Fibroblast of skin of left biceps (primary cell): ENCODE data around the gene ZNF155.

Source experiments
- DNase-seq, 2 experiments: peaks; one replicate each; pipeline ENCODE4 v3.0.0-alpha.2; 2013; ENCODE audit warnings: low read depth in 2 of 2

The ZNF155 gene

DNA sequence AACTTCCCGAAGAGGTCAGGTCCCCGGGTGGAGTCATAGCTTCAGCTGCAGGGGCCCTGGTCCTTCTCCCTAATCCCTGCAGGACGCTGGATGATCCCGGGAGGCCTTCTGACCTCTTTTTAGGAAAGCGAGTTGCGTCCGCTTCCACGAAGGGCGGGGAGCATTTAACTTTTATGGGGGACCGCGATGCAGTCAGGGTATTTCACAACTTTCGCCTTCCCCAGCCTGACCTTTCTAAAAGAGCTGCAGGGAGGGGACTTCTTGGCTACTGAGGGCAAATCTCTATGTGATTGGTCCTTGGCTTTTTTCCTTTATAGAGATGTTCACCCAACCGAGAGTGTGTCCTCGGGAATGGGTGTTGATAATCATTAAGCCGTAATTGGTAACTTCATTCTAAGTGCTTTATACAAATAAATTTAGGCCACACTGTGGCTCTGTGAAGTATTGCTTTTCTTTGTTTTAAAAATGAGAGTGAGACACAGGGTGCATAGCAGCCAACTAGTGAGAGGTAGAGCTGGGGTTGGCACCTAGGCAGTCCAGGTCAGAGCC is 19.5 kb downstream of the ZNF155 start:
- no peak for DNase-seq

DNA sequence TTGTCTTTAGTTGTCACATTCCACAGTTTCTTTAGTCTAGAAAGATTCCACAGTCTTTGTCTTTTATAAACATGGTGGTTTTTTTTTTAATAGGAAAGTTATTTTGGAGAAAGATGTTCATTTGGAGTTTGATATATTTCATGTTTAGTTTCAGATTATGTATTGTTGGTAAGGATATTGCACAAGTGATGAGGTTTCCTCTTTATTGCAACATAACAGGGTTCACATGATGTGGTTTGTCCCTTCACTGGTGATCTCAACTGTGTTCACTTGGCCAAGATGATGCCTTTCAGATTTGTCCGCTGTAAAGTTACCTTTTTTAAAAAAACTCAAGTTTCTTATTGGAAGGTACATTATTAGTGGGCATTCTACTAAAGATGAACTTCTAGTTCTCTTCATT is 22.0 kb downstream of the ZNF155 start:
- no peak for DNase-seq

DNA sequence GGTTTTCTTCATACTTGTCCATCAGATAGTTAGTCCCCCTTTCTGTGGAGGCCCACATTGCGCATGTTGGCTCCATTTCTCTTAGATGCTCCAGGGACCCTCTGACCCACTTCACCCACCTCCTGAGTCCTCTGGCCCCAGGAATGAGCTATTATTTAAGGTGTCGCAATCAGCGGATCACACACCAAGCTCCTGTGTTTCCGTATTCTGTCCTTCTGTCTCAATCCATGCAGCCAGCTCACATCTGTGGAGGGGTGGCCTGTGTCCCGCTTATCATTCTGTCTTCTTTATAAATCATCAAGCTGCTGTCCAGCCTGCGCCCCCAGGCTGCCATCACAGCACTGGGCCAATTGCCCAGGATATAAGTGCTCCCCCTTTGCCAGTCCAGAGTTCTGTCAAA is 23.5 kb downstream of the ZNF155 start:
- DNase-seq, result no peak

DNA sequence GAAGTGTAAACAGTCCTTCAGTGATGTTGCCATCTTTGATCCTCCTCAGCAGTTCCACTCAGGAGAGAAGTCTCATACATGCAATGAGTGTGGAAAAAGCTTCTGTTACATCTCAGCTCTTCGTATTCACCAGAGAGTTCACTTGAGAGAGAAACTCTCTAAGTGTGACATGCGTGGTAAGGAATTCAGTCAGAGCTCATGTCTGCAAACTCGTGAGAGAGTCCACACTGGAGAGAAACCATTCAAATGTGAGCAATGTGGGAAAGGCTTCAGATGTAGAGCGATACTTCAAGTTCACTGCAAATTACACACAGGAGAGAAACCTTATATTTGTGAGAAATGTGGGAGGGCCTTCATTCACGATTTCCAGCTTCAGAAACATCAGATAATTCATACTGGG is 26.5 kb downstream of the ZNF155 start:
- no peak for DNase-seq

DNA sequence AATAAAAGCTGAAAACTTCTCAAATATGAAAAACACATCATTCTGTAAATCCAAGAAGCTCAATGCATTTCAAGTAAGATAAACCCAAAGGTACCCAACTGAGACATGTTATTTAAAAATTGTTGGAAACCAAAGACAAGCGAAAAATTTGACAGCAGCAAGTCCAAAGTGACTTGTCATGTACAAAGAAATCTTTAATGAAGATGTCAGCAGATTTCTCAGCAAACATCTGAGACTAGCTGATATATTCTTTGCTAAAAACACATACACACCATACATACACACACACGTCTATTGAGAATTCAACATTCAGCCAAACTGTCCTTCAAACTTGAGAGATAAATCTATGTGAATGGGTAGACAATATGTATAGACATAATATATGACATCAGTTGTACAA is 35.5 kb downstream of the ZNF155 start:
- DNase-seq, result no peak

DNA sequence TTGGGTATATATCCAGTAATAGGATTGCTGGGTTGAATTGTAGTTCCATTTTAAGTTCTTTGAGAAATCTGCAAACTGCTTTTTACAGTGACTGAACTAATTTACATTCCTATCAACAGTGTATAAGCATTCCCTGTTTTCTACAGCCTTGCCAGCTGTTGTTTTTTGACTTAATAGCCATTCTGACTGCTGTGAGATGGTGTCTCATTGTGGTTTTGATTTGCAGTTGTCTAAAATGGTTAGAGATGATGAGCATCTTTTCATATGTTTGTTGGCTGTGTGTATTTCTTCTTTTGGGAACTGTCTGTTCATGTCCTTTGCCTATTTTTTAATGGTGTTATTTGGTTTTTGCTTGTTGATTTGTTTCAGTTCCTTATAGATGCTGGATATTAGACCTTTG is 37.2 kb downstream of the ZNF155 start:
- DNase-seq, result no peak

DNA sequence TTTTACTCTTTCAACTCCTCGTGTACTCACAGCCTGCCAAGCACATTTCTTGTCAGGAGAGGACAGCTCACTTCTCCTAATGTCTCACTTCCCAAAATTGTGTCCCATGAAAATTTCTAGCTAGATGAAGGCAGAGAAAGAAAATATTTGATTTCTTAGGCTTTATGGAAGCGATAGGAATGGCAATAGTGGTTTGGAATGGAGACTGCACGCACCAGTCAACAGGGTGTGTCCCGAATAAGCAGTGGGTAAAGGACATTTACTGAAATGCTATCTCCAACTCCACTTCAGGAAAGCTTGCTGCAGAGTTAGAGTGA is 40.9 kb downstream of the ZNF155 start:
- no peak for DNase-seq

DNA sequence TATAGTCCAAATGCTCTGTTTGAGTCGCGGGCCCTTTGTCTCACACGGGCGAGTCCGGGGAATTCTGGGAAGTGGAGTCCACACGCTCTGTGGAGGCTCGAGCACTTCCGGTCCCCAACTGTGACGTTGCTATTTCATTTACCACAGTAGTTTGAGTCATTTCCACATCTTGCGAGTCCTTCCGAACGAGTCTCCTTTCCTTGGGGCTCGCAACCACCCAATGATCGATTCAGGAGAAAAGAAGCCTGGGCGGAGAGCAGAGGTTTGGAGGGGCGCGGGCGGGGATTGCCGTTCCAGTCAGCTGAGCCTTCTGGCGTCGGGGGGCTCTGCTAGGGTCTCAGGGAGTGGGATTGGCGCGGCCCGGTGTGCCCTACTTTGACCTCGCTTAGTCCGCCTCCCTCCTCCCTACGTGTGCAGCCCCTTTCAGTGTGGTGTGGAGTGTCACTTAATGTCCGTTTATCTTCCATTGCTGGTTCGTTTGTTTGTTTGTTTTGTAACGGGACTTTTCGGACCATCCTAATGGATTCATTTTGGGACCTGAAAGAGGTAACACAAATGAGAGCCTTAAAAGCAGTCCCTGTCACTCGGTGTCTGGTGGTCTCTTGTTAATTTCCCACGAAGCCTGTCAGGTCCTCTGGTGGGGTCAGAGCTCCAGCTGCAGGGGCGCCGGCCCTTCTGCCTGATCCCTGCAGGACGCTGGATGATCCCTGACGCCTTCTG is 41.4 kb downstream of the ZNF155 start, which contains the start of gene ZNF222:
Gene ZNF222 (plus strand): TSS at position 163 of the 720 bp plus-strand sequence. CDS start 58 bp downstream, at position 221.
- peak; percentile 73 to 75 for DNase-seq

DNA sequence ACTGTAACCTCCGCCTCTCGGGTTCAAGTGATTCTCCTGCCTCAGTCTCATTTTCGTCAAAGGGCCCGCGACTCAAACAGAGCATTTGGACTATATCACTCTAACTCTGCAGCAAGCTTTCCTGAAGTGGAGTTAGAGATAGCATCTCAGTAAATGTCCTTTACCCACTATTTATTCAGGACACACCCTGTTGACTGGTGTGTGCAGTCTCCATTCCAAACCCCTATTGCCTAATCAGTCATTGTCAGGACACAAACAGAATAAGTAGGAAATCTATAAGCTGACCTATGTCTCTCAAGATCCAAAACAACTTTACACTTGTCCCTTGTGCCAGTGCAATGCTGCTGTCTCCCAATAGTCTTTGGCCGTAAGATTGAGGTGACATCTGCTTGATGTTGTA is 42.6 kb downstream of the ZNF155 start:
- DNase-seq, result no peak

DNA sequence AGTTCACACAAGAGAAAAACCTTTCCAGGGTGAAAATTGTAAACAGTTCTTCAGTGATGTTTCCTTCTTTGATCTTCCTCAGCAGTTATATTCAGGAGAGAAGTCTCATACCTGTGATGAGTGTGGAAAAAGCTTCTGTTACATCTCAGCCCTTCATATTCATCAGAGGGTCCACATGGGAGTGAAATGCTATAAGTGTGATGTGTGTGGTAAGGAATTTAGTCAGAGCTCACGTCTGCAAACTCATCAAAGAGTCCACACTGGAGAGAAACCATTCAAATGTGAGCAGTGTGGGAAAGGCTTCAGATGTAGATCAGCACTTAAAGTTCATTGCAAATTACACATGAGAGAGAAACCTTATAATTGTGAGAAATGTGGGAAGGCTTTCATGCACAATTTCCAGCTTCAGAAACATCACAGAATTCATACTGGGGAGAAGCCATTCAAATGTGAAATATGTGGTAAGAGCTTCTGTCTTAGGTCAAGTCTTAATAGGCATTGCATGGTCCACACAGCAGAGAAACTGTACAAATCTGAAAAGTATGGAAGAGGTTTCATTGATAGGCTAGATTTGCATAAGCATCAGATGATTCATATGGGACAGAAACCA is 48.1 kb downstream of the ZNF155 start:
- DNase-seq, result no peak

DNA sequence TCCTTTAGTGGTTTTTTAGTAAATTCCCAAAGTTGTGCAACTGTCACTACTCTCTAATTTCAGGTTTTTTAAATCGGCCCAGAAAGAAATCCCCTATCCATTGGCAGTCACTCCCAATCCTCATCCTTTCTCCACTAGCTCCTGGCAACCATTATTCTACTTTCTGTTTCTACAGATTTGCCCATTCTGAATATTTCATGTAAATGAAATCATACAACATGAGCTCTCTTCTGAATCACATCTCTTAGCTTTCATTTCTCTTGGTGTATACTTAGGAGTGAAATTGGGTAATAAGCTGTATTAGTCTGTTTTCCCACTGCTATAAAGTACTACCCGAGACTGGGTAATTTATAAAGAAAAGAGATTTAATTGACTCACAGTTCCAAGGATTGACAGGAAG is 58.2 kb downstream of the ZNF155 start:
- DNase-seq, result no peak
